ENCODE data around the gene HHIPL2. TPM values are rescaled to one million over a fixed set of nuclear protein-coding genes. Genes with fewer than 3 reads are reported as not detected.

The HHIPL2 gene
- 0.21 and 0.29 TPM in 2 replicates for polyA plus RNA-seq (2012; rRNA removed)
- polyA plus RNA-seq (2012; cell fraction: cytosol; rRNA removed): 0.08 and 0.22 TPM in 2 replicates
- polyA plus RNA-seq (2012; cell fraction: nucleus; rRNA removed): 0.83 and 1.7 TPM in 2 replicates

GRCh38 chr1:222547944-222548671 lies at the start of gene HHIPL2:
Gene HHIPL2, minus strand, starts transcription at chr1:222548104. Its CDS starts 60 bp downstream, at chr1:222548044.
- 0 out of 4 replicates have a peak within 1 kb of the TSS, but pooled peaks of 1 of the 2 experiments have one; percentile 16 for H3K4me3 ChIP-seq (ENCODE audit: low read depth in 2 of 2, low read length in 1 of 2)
- no peak within 1 kb of the TSS for H3K9ac ChIP-seq
- no peak for DNase-seq
- peak within 1 kb of the TSS; percentile 27 for H2AFZ ChIP-seq (ENCODE audit: low read depth)
- ChIA-PET CTCF (interaction anchor here (1.4 to 2.2 kb wide), 2 partner anchors 11 to 93 kb away, joined by 4 to 10 read pairs; no protein-coding TSS in a partner anchor), POLR2A (no interaction called here)
- H3K27ac ChIP-seq (ENCODE audit: low read depth in 2 of 2, low read length in 1 of 2): peak within 1 kb of the TSS; percentile 30 to 36; a peak in 3 of 4 replicates
- H3K4me2 ChIP-seq: peak within 1 kb of the TSS; percentile 66
- H3K36me3 ChIP-seq (replicated peaks in 1 of 2; ENCODE audit: control insufficient read depth in 1 of 2, insufficient read depth in 2 of 2, low read length in 1 of 2): no peaks in the 10 kb centered on the region
- TF ChIP-seq ZBTB33 (IDR thresholded peaks at IDR 0.05; ENCODE audit: borderline replicate concordance, low read depth): no peak
- TF ChIP-seq USF2 (IDR thresholded peaks at IDR 0.05; ENCODE audit: borderline replicate concordance, low read depth, low read length): no peak
- no peak for TF ChIP-seq FOSL2 (IDR thresholded peaks at IDR 0.05; ENCODE audit: borderline replicate concordance, low read depth)
- TF ChIP-seq CTCF (IDR thresholded peaks at IDR 0.05): no peak
- no peak for TF ChIP-seq REST (IDR thresholded peaks at IDR 0.05; ENCODE audit: low read depth, low read length)
- no peaks in the 10 kb centered on the region for H3F3A ChIP-seq (replicated peaks; ENCODE audit: insufficient read depth)
- H3K79me2 ChIP-seq (ENCODE audit: insufficient read depth): no peaks in the 10 kb centered on the region
- no peaks in the 10 kb centered on the region for H3K27me3 ChIP-seq (ENCODE audit: insufficient read depth)
- H3K4me1 ChIP-seq (ENCODE audit: control insufficient read depth in 1 of 2, insufficient read depth in 2 of 2, low read depth in 1 of 2, low read length in 1 of 2): peaks cover 0 to 19% of the 10 kb centered on the region in 2 experiments; a peak in 1 of 4 replicates
- WGBS (ENCODE audit: low lambda C conversion rate): 76% methylated on average over 6 of the region's 8 CpGs
- no peaks in the 10 kb centered on the region for H4K20me1 ChIP-seq (ENCODE audit: insufficient read depth)
- H3K9me2 ChIP-seq: no peaks in the 10 kb centered on the region
- H3K9me3 ChIP-seq: no peaks in the 10 kb centered on the region

Measured in SK-N-SH (cell line).